Kidney (tissue), 14 donors: Measurements from ENCODE around the gene PCSK5. TPM values are rescaled to one million over a fixed set of nuclear protein-coding genes. Genes with fewer than 3 reads are reported as not detected.

ENCODE experiments used
- DNase-seq, 5 donors: peaks; one replicate each; pipeline ENCODE4 v3.0.0-alpha.2; 2013 to 2020
- FAIRE-seq: peaks from 2 replicates; lab custom pipeline; 2012; peaks lifted over from hg19 to GRCh38; lab: Jason Lieb, UNC
- H3K27ac ChIP-seq, 2 donors: one replicate each; pipeline ENCODE4 v1.7.0; 2013; ENCODE audit warnings: low read depth in 2 of 2, low read length in 2 of 2, inconsistent platforms in 1 of 2
- H3K27me3 ChIP-seq: one replicate; pipeline ENCODE4 v1.7.1; 2013; ENCODE audit warnings: low read length, inconsistent platforms; ENCODE audit not compliant: control insufficient read depth, insufficient read depth
- H3K36me3 ChIP-seq, 3 donors: one replicate each; pipeline versions ENCODE4 v1.7.0 to v1.7.1; 2013; ENCODE audit warnings: low read length in 3 of 3, control low read depth in 1 of 3, inconsistent platforms in 1 of 3; ENCODE audit not compliant: insufficient read depth in 3 of 3, control insufficient read depth in 2 of 3
- H3K4me1 ChIP-seq, 3 donors: one replicate each; pipeline versions ENCODE4 v1.7.0 to v1.7.1; 2013; ENCODE audit warnings: low read length in 3 of 3, inconsistent platforms in 1 of 3, low read depth in 1 of 3; ENCODE audit not compliant: control insufficient read depth in 2 of 3, insufficient read depth in 2 of 3
- H3K4me3 ChIP-seq, 3 donors: one replicate each; pipeline versions ENCODE4 v1.7.0 to v1.8.1; 2013; ENCODE audit warnings: low read length in 3 of 3, control low read depth in 1 of 3, inconsistent platforms in 1 of 3
- H3K9ac ChIP-seq, 3 donors: one replicate each; pipeline versions ENCODE4 v1.7.0 to v1.7.1; 2013; ENCODE audit warnings: low read length in 3 of 3, control low read depth in 1 of 3, inconsistent platforms in 1 of 3
- H3K9me3 ChIP-seq, 3 donors: one replicate each; pipeline versions ENCODE4 v1.7.0 to v1.7.1; 2013; ENCODE audit warnings: low read length in 3 of 3, control low read depth in 1 of 3, inconsistent platforms in 1 of 3; ENCODE audit not compliant: control insufficient read depth in 2 of 3, insufficient read depth in 1 of 3
- CTCF ChIP-seq: IDR thresholded peaks from 3 replicates; pipeline ENCODE4 v1.5.1; 2012; ENCODE audit warnings: mild to moderate bottlenecking, moderate library complexity, borderline replicate concordance; ENCODE audit not compliant: insufficient read depth; ENCODE audit errors: extremely low read depth
- intact Hi-C: fragments of 100-400 bp; cut with DNase I; formaldehyde crosslinking; loops from one replicate; pipeline ENCODE4 v1.11.1; 2022
- polyA plus RNA-seq: library from polyadenylated mRNA; stranded (reverse); fragments of 350-450 nt; fragmentation: Illumina TruSeq; extraction: RNeasy Lipid Tissue Mini Kit (QIAGEN cat#74804); gene quantifications from one replicate; pipeline ENCODE4 v1.2.3, GENCODE V29; 2014; ENCODE audit warnings: low read depth, low replicate concordance; ENCODE audit not compliant: insufficient read depth
- total RNA-seq: library from RNA; stranded (reverse); fragmentation: NEBNext Ultra II Directional; extraction: Animal tissue kit (Norgen Biotek cat#: 25700); gene quantifications from one replicate; pipeline ENCODE4 v1.2.1, GENCODE V29; 2021
- donor health status: control.
- donor health status: control.
- donor health status: control.
- donor health status: control.
- donor health status: control.
- donor health status: DM: yes; HTN: yes; CAD: no.
- donor health status: Normal renal cell carcinoma (clear cell type).

Gene PCSK5
- total and polyA plus RNA-seq, 2 donors from 2014 or later: 1.6 to 14.7 TPM

GRCh38 chr9:76044266-76044819, 153.9 kb downstream of the PCSK5 start:
- Histone ChIP-seq H3K27ac (no peak overlapping the region), H3K4me1 (no peaks in the 10 kb centered on the region), H3K4me3 (no peak overlapping the region), H3K9ac (no peak overlapping the region), H3K27me3 (no peaks in the 10 kb centered on the region), H3K9me3 (no peaks in the 10 kb centered on the region), H3K36me3 (peaks cover 0 to 2% (median 0%) of the 10 kb centered on the region in 3 donors)
- DNase-seq (no peak), FAIRE-seq (no peak)
- intact Hi-C loops: no loop called here
- no peak for TF ChIP-seq CTCF

GRCh38 chr9:76045221-76045620, 154.7 kb downstream of the PCSK5 start:
- no peak for FAIRE-seq
- Histone ChIP-seq H3K9me3 (no peaks in the 10 kb centered on the region), H3K4me1 (no peaks in the 10 kb centered on the region), H3K27ac (no peak overlapping the region), H3K36me3 (peaks cover 0 to 2% (median 0%) of the 10 kb centered on the region in 3 donors), H3K4me3 (no peak overlapping the region), H3K9ac (no peak overlapping the region), H3K27me3 (no peaks in the 10 kb centered on the region)
- DNase-seq: no peak
- intact Hi-C loops: no loop called here
- no peak for TF ChIP-seq CTCF

GRCh38 chr9:76049341-76049740, 158.9 kb downstream of the PCSK5 start:
- no peak for FAIRE-seq

More at GRCh38 chr9:76049341-76049740, 158.9 kb downstream of the PCSK5 start:
- no peaks in the 10 kb centered on the region for H3K27me3 ChIP-seq
- no peak overlapping the region for H3K4me3 ChIP-seq
- TF ChIP-seq CTCF: no peak
- no peak overlapping the region for H3K9ac ChIP-seq
- no peaks in the 10 kb centered on the region for H3K4me1 ChIP-seq
- no peaks in the 10 kb centered on the region for H3K36me3 ChIP-seq
- no peak overlapping the region for H3K27ac ChIP-seq
- intact Hi-C loops: no loop called here
- no peaks in the 10 kb centered on the region for H3K9me3 ChIP-seq
- no peak for DNase-seq
